ENCODE data around the gene TNFSF13. TPM values are rescaled to one million over a fixed set of nuclear protein-coding genes. Genes with fewer than 3 reads are reported as not detected.

The TNFSF13 gene
- 2.6 TPM for polyA plus RNA-seq (2013, experiment 1 of 4)
- 2.9 TPM for polyA plus RNA-seq (2013, experiment 2 of 4)
- 2.9 TPM for polyA plus RNA-seq (2013, experiment 3 of 4)
- polyA plus RNA-seq (2013, experiment 4 of 4): 1.8 TPM

- Histone ChIP-seq H3K27ac (ENCODE audit: insufficient read depth, low read depth, low read length, poor library complexity, severe bottlenecking) (no peak within 1 kb of the TSS), H3K4me1 (ENCODE audit: control insufficient read depth, insufficient read depth, low read length) (peaks cover 30% of the 10 kb centered on the region), H3K27me3 (ENCODE audit: control insufficient read depth, insufficient read depth, low read length, poor library complexity, severe bottlenecking) (no peaks in the 10 kb centered on the region), H3K9me3 (ENCODE audit: control insufficient read depth, low read length) (no peaks in the 10 kb centered on the region), H3K4me3 (ENCODE audit: insufficient read depth, low read depth, low read length) (no peak within 1 kb of the TSS), H3K36me3 (ENCODE audit: control insufficient read depth, insufficient read depth, low read length) (peaks cover 5% of the 10 kb centered on the region)
- 88 to 89% methylated on average over 16 of the region's 16 CpGs for WGBS, 2 experiments
Measured at GRCh38 chr17:7558544-7559319, at the start of gene TNFSF13. TSS of gene TNFSF13 (plus strand) at chr17:7558750. CDS start at chr17:7559040, 290 bp downstream.

GRCh38 chr17:7508846-7509245 is 49.7 kb upstream of the TNFSF13 start:
- no peaks in the 10 kb centered on the region for H3K9me3 ChIP-seq (ENCODE audit: control insufficient read depth, low read length)
- WGBS, 2 experiments: 94 to 95% methylated on average over 9 of the region's 9 CpGs
- H3K27me3 ChIP-seq (ENCODE audit: control insufficient read depth, insufficient read depth, low read length, poor library complexity, severe bottlenecking): no peaks in the 10 kb centered on the region
- H3K27ac ChIP-seq (ENCODE audit: insufficient read depth, low read depth, low read length, poor library complexity, severe bottlenecking): no peak overlapping the region
- no peak overlapping the region for H3K4me3 ChIP-seq (ENCODE audit: insufficient read depth, low read depth, low read length)
- no peaks in the 10 kb centered on the region for H3K4me1 ChIP-seq (ENCODE audit: control insufficient read depth, insufficient read depth, low read length)
- H3K36me3 ChIP-seq (ENCODE audit: control insufficient read depth, insufficient read depth, low read length): peaks cover 65% of the 10 kb centered on the region

DNA sequence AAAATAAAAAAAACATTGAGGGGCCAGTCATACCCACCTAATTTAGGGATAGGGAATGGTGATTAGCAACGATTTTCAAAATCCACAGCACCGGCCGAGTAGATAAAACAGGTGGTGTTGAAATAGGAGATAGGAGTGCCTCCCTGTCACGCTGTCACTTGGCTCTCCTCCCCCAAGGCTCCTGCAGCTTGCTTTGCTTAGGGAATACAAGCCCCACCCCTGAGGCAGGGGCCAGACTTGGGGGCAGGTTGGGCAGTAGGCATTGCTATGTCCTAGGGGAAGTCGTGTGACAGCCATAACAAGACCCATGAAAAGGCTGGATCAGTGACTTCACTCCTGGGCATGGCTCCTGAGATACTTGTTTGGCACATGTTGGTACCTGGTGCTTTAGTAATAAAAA is 48.6 kb upstream of the TNFSF13 start:
- Histone ChIP-seq H3K27ac (ENCODE audit: insufficient read depth, low read depth, low read length, poor library complexity, severe bottlenecking) (no peak overlapping the region), H3K4me3 (ENCODE audit: insufficient read depth, low read depth, low read length) (no peak overlapping the region), H3K9me3 (ENCODE audit: control insufficient read depth, low read length) (no peaks in the 10 kb centered on the region), H3K4me1 (ENCODE audit: control insufficient read depth, insufficient read depth, low read length) (no peaks in the 10 kb centered on the region), H3K27me3 (ENCODE audit: control insufficient read depth, insufficient read depth, low read length, poor library complexity, severe bottlenecking) (no peaks in the 10 kb centered on the region), H3K36me3 (ENCODE audit: control insufficient read depth, insufficient read depth, low read length) (peaks cover 55% of the 10 kb centered on the region)
- WGBS, 2 experiments: 92 to 96% methylated on average over 5 of the region's 5 CpGs

GRCh38 chr17:7511108-7511507 is 47.4 kb upstream of the TNFSF13 start:
- H3K4me3 ChIP-seq (ENCODE audit: insufficient read depth, low read depth, low read length): no peak overlapping the region
- 94 to 95% methylated on average over 10 of the region's 10 CpGs for WGBS, 2 experiments
- H3K27ac ChIP-seq (ENCODE audit: insufficient read depth, low read depth, low read length, poor library complexity, severe bottlenecking): no peak overlapping the region
- H3K9me3 ChIP-seq (ENCODE audit: control insufficient read depth, low read length): no peaks in the 10 kb centered on the region
- H3K27me3 ChIP-seq (ENCODE audit: control insufficient read depth, insufficient read depth, low read length, poor library complexity, severe bottlenecking): no peaks in the 10 kb centered on the region
- no peaks in the 10 kb centered on the region for H3K4me1 ChIP-seq (ENCODE audit: control insufficient read depth, insufficient read depth, low read length)
- H3K36me3 ChIP-seq (ENCODE audit: control insufficient read depth, insufficient read depth, low read length): peaks cover 52% of the 10 kb centered on the region

DNA sequence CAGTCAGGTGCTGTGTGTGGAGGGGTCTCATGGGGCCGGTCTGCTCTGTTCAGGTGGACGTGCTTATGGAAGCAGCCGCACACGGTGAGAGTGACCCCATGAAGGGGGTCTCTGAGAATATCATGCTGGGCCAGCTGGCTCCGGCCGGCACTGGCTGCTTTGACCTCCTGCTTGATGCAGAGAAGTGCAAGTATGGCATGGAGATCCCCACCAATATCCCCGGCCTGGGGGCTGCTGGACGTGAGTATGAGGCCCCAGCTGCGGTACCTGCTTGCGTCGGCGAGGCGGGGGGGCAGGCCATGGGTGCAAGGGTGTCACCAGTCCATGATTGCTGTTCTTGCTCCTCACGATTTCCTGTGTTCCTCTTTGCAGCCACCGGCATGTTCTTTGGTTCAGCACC is 46.4 kb upstream of the TNFSF13 start:
- Histone ChIP-seq H3K4me1 (ENCODE audit: control insufficient read depth, insufficient read depth, low read length) (no peaks in the 10 kb centered on the region), H3K27me3 (ENCODE audit: control insufficient read depth, insufficient read depth, low read length, poor library complexity, severe bottlenecking) (no peaks in the 10 kb centered on the region), H3K9me3 (ENCODE audit: control insufficient read depth, low read length) (no peaks in the 10 kb centered on the region), H3K4me3 (ENCODE audit: insufficient read depth, low read depth, low read length) (no peak overlapping the region), H3K36me3 (ENCODE audit: control insufficient read depth, insufficient read depth, low read length) (peaks cover 52% of the 10 kb centered on the region), H3K27ac (ENCODE audit: insufficient read depth, low read depth, low read length, poor library complexity, severe bottlenecking) (no peak overlapping the region)
- 96 to 97% methylated on average over 15 of the region's 15 CpGs for WGBS, 2 experiments

GRCh38 chr17:7512824-7513540 is 45.6 kb upstream of the TNFSF13 start:
- no peak overlapping the region for H3K4me3 ChIP-seq (ENCODE audit: insufficient read depth, low read depth, low read length)
- no peak overlapping the region for H3K27ac ChIP-seq (ENCODE audit: insufficient read depth, low read depth, low read length, poor library complexity, severe bottlenecking)
- no peaks in the 10 kb centered on the region for H3K27me3 ChIP-seq (ENCODE audit: control insufficient read depth, insufficient read depth, low read length, poor library complexity, severe bottlenecking)
- no peaks in the 10 kb centered on the region for H3K4me1 ChIP-seq (ENCODE audit: control insufficient read depth, insufficient read depth, low read length)
- H3K36me3 ChIP-seq (ENCODE audit: control insufficient read depth, insufficient read depth, low read length): peaks cover 50% of the 10 kb centered on the region
- WGBS, 2 experiments: 92 to 93% methylated on average over 20 of the region's 20 CpGs
- no peaks in the 10 kb centered on the region for H3K9me3 ChIP-seq (ENCODE audit: control insufficient read depth, low read length)

DNA sequence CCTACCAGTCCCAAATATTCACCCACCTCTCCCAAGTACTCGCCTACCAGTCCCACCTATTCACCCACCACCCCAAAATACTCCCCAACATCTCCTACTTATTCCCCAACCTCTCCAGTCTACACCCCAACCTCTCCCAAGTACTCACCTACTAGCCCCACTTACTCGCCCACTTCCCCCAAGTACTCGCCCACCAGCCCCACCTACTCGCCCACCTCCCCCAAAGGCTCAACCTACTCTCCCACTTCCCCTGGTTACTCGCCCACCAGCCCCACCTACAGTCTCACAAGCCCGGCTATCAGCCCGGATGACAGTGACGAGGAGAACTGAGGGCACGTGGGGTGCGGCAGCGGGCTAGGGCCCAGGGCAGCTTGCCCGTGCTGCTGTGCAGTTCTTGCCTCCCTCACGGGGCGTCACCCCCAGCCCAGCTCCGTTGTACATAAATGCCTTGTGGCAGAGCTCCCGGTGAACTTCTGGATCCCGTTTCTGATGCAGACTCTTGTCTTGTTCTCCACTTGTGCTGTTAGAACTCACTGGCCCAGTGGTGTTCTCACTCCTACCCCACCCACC is 44.6 kb upstream of the TNFSF13 start:
- Histone ChIP-seq H3K27ac (ENCODE audit: insufficient read depth, low read depth, low read length, poor library complexity, severe bottlenecking) (no peak overlapping the region), H3K9me3 (ENCODE audit: control insufficient read depth, low read length) (no peaks in the 10 kb centered on the region), H3K4me3 (ENCODE audit: insufficient read depth, low read depth, low read length) (no peak overlapping the region), H3K4me1 (ENCODE audit: control insufficient read depth, insufficient read depth, low read length) (no peaks in the 10 kb centered on the region), H3K27me3 (ENCODE audit: control insufficient read depth, insufficient read depth, low read length, poor library complexity, severe bottlenecking) (no peaks in the 10 kb centered on the region), H3K36me3 (ENCODE audit: control insufficient read depth, insufficient read depth, low read length) (peaks cover 41% of the 10 kb centered on the region)
- WGBS, 2 experiments: 85 to 90% methylated on average over 17 of the region's 17 CpGs

GRCh38 chr17:7515911-7516610 is 42.5 kb upstream of the TNFSF13 start:
- H3K27me3 ChIP-seq (ENCODE audit: control insufficient read depth, insufficient read depth, low read length, poor library complexity, severe bottlenecking): no peaks in the 10 kb centered on the region
- WGBS, 2 experiments: 86 to 87% methylated on average over 13 of the region's 13 CpGs
- peaks cover 28% of the 10 kb centered on the region for H3K36me3 ChIP-seq (ENCODE audit: control insufficient read depth, insufficient read depth, low read length)

DNA sequence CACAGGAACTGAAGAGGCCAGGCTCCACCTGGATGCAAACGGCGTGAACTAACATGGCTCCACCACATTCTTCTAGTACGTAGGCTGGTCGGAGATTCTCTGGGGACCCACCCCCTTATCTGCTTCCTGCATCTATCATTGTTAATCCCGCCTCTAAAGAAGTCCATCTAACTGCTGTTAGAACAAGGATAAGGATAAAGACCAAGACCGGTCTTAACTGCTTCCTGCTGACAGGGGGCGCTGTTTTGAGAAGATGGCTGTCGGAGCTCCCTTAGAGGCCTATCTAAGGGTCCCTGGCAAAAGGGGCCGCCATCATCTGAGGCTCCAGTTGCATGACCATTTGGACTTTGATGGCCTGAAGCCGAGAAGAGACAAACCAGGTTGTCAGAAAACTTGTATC is 35.5 kb upstream of the TNFSF13 start:
- WGBS, 2 experiments: 67 to 70% methylated on average over 10 of the region's 10 CpGs
- Histone ChIP-seq H3K36me3 (ENCODE audit: control insufficient read depth, insufficient read depth, low read length) (no peaks in the 10 kb centered on the region), H3K27me3 (ENCODE audit: control insufficient read depth, insufficient read depth, low read length, poor library complexity, severe bottlenecking) (no peaks in the 10 kb centered on the region), H3K9me3 (ENCODE audit: control insufficient read depth, low read length) (no peaks in the 10 kb centered on the region), H3K4me3 (ENCODE audit: insufficient read depth, low read depth, low read length) (no peak overlapping the region), H3K27ac (ENCODE audit: insufficient read depth, low read depth, low read length, poor library complexity, severe bottlenecking) (no peak overlapping the region), H3K4me1 (ENCODE audit: control insufficient read depth, insufficient read depth, low read length) (no peaks in the 10 kb centered on the region)

More at GRCh38 chr17:7515911-7516610, 42.5 kb upstream of the TNFSF13 start:
- H3K9me3 ChIP-seq (ENCODE audit: control insufficient read depth, low read length): no peaks in the 10 kb centered on the region
- H3K4me3 ChIP-seq (ENCODE audit: insufficient read depth, low read depth, low read length): no peak overlapping the region
- no peak overlapping the region for H3K27ac ChIP-seq (ENCODE audit: insufficient read depth, low read depth, low read length, poor library complexity, severe bottlenecking)
- no peaks in the 10 kb centered on the region for H3K4me1 ChIP-seq (ENCODE audit: control insufficient read depth, insufficient read depth, low read length)

- Histone ChIP-seq H3K4me1 (ENCODE audit: control insufficient read depth, insufficient read depth, low read length) (no peaks in the 10 kb centered on the region), H3K9me3 (ENCODE audit: control insufficient read depth, low read length) (no peaks in the 10 kb centered on the region), H3K4me3 (ENCODE audit: insufficient read depth, low read depth, low read length) (no peak overlapping the region), H3K36me3 (ENCODE audit: control insufficient read depth, insufficient read depth, low read length) (no peaks in the 10 kb centered on the region), H3K27me3 (ENCODE audit: control insufficient read depth, insufficient read depth, low read length, poor library complexity, severe bottlenecking) (no peaks in the 10 kb centered on the region), H3K27ac (ENCODE audit: insufficient read depth, low read depth, low read length, poor library complexity, severe bottlenecking) (no peak overlapping the region)
Measured at GRCh38 chr17:7528842-7529241, 29.7 kb upstream of the TNFSF13 start.
